Astrocyte (in vitro differentiated cells and primary cell): ENCODE data around the gene SDHD.

Experiments
- EZH2 ChIP-seq: IDR thresholded peaks from 2 replicates; pipeline ENCODE4 v1.6.1; 2012; ENCODE audit warnings: mild to moderate bottlenecking, low read length, inconsistent platforms; ENCODE audit not compliant: insufficient read depth
- TF ChIP-seq, protein P1 (sequence below): IDR thresholded peaks from 2 replicates; pipeline ENCODE4 v1.5.1; 2011; ENCODE audit warnings: low read depth, mild to moderate bottlenecking, inconsistent platforms, low read length, moderate library complexity; ENCODE audit not compliant: insufficient read depth

- TF ChIP-seq, protein P1, sequence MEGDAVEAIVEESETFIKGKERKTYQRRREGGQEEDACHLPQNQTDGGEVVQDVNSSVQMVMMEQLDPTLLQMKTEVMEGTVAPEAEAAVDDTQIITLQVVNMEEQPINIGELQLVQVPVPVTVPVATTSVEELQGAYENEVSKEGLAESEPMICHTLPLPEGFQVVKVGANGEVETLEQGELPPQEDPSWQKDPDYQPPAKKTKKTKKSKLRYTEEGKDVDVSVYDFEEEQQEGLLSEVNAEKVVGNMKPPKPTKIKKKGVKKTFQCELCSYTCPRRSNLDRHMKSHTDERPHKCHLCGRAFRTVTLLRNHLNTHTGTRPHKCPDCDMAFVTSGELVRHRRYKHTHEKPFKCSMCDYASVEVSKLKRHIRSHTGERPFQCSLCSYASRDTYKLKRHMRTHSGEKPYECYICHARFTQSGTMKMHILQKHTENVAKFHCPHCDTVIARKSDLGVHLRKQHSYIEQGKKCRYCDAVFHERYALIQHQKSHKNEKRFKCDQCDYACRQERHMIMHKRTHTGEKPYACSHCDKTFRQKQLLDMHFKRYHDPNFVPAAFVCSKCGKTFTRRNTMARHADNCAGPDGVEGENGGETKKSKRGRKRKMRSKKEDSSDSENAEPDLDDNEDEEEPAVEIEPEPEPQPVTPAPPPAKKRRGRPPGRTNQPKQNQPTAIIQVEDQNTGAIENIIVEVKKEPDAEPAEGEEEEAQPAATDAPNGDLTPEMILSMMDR = no peak
- TF ChIP-seq EZH2 = no peak
Observed at GRCh38 chr11:112103446-112103845, 16.8 kb downstream of the SDHD start.
